Mesenchymal stem cell (in vitro differentiated cells and primary cell): ENCODE results near the gene SNUPN.
A peak's percentile ranks its signal among the peaks of the same experiment; 100 is the strongest.

Experiments used
- DNase-seq: peaks from one replicate; pipeline ENCODE4 v3.0.0-alpha.2; 2013
- H2AFZ ChIP-seq: one replicate; pipeline ENCODE4 v1.6.1; 2013; ENCODE audit warnings: low read depth, mild to moderate bottlenecking, control low read depth, inconsistent platforms, low read length, moderate library complexity
- H2AK5ac ChIP-seq: 2 replicates; pipeline ENCODE4 v1.6.1; 2013; ENCODE audit warnings: low read length, moderate library complexity, mild to moderate bottlenecking, inconsistent platforms; ENCODE audit not compliant: severe bottlenecking
- H2BK120ac ChIP-seq: one replicate; pipeline ENCODE4 v1.6.1; 2013; ENCODE audit warnings: low read depth, mild to moderate bottlenecking, inconsistent platforms, low read length, moderate library complexity
- H2BK12ac ChIP-seq, 2 experiments: one replicate each; pipeline ENCODE4 v1.6.1; 2013; ENCODE audit warnings: inconsistent platforms in 2 of 2, low read length in 2 of 2, mild to moderate bottlenecking in 2 of 2, moderate library complexity in 2 of 2, control low read depth in 1 of 2
- H2BK15ac ChIP-seq: one replicate; pipeline ENCODE4 v1.6.1; 2013; ENCODE audit warnings: mild to moderate bottlenecking, low read depth, inconsistent platforms; ENCODE audit not compliant: poor library complexity, severe bottlenecking
- H2BK5ac ChIP-seq: 2 replicates; pipeline ENCODE4 v1.6.1; 2013; ENCODE audit warnings: low read depth, mild to moderate bottlenecking, low read length, control low read depth, inconsistent platforms; ENCODE audit not compliant: poor library complexity, severe bottlenecking
- H3K14ac ChIP-seq, 2 experiments: one replicate each; pipeline ENCODE4 v1.6.1; 2013; ENCODE audit warnings: inconsistent platforms in 2 of 2, low read length in 2 of 2, control low read depth in 1 of 2, mild to moderate bottlenecking in 1 of 2, moderate library complexity in 1 of 2
- H3K18ac ChIP-seq, 2 experiments: one replicate each; pipeline ENCODE4 v1.6.1; 2013; ENCODE audit warnings: inconsistent platforms in 2 of 2, low read length in 2 of 2, control low read depth in 1 of 2, low read depth in 1 of 2, mild to moderate bottlenecking in 1 of 2
- H3K23ac ChIP-seq, 2 experiments: one replicate each; pipeline ENCODE4 v1.6.1; 2013; ENCODE audit warnings: inconsistent platforms in 2 of 2, low read length in 2 of 2, mild to moderate bottlenecking in 2 of 2, moderate library complexity in 2 of 2, control low read depth in 1 of 2
- H3K27ac ChIP-seq: 2 replicates; pipeline ENCODE4 v1.5.1; 2013; ENCODE audit warnings: mild to moderate bottlenecking, moderate library complexity, low read length, control low read depth, inconsistent platforms; ENCODE audit not compliant: poor library complexity, severe bottlenecking
- H3K27me3 ChIP-seq, 2 experiments: 2 replicates each; pipeline versions ENCODE4 v1.6.1 to v1.7.0; 2013; ENCODE audit warnings: low read length in 2 of 2, mild to moderate bottlenecking in 2 of 2, moderate library complexity in 2 of 2, control low read depth in 1 of 2, inconsistent platforms in 1 of 2; ENCODE audit not compliant: control insufficient read depth in 1 of 2, insufficient read depth in 1 of 2
- H3K36me3 ChIP-seq, 2 experiments: 2 replicates each; pipeline versions ENCODE4 v1.6.1 to v1.7.0; 2013; ENCODE audit warnings: low read length in 2 of 2, control low read depth in 1 of 2, inconsistent platforms in 1 of 2, low read depth in 1 of 2, mild to moderate bottlenecking in 1 of 2; ENCODE audit not compliant: insufficient read depth in 2 of 2, control insufficient read depth in 1 of 2
- H3K4ac ChIP-seq, 2 experiments: one replicate each; pipeline ENCODE4 v1.6.1; 2013; ENCODE audit warnings: inconsistent platforms in 2 of 2, low read length in 2 of 2, mild to moderate bottlenecking in 2 of 2, moderate library complexity in 2 of 2, control low read depth in 1 of 2, low read depth in 1 of 2
- H3K4me1 ChIP-seq: 2 replicates; pipeline ENCODE4 v1.6.1; 2013; ENCODE audit warnings: low read depth, low read length, control low read depth; ENCODE audit not compliant: control insufficient read depth, insufficient read depth
- H3K4me2 ChIP-seq: 2 replicates; pipeline ENCODE4 v1.6.1; 2013; ENCODE audit warnings: low read length, mild to moderate bottlenecking, inconsistent platforms; ENCODE audit not compliant: poor library complexity, severe bottlenecking
- H3K4me3 ChIP-seq, 2 experiments: 2 replicates each; pipeline versions ENCODE4 v1.5.1 to v1.7.0; 2013; ENCODE audit warnings: low read length in 2 of 2, mild to moderate bottlenecking in 2 of 2, control low read depth in 1 of 2, low read depth in 1 of 2; ENCODE audit not compliant: insufficient read depth in 1 of 2
- H3K79me1 ChIP-seq: replicated peaks from 2 replicates; pipeline ENCODE4 v1.6.1; 2013; ENCODE audit warnings: mild to moderate bottlenecking, control low read depth, low read length, inconsistent platforms; ENCODE audit not compliant: poor library complexity, severe bottlenecking
- H3K9ac ChIP-seq: 2 replicates; pipeline ENCODE4 v1.7.0; 2013; ENCODE audit warnings: mild to moderate bottlenecking, low read length, moderate library complexity
- H3K9me3 ChIP-seq: 2 replicates; pipeline ENCODE4 v1.7.0; 2013; ENCODE audit warnings: mild to moderate bottlenecking, low read length; ENCODE audit not compliant: control insufficient read depth
- H4K8ac ChIP-seq: one replicate; pipeline ENCODE4 v1.6.1; 2013; ENCODE audit warnings: inconsistent platforms, mild to moderate bottlenecking, low read length, moderate library complexity
- H4K91ac ChIP-seq: one replicate; pipeline ENCODE4 v1.6.1; 2013; ENCODE audit warnings: mild to moderate bottlenecking, low read length, inconsistent platforms
- WGBS: methylation state at CpG from one replicate; pipeline ENCODE4 v1.1.7; 2013; ENCODE audit warnings: mixed read lengths; 5-methylcytosine and 5-hydroxymethylcytosine counted together

SNUPN gene

DNA sequence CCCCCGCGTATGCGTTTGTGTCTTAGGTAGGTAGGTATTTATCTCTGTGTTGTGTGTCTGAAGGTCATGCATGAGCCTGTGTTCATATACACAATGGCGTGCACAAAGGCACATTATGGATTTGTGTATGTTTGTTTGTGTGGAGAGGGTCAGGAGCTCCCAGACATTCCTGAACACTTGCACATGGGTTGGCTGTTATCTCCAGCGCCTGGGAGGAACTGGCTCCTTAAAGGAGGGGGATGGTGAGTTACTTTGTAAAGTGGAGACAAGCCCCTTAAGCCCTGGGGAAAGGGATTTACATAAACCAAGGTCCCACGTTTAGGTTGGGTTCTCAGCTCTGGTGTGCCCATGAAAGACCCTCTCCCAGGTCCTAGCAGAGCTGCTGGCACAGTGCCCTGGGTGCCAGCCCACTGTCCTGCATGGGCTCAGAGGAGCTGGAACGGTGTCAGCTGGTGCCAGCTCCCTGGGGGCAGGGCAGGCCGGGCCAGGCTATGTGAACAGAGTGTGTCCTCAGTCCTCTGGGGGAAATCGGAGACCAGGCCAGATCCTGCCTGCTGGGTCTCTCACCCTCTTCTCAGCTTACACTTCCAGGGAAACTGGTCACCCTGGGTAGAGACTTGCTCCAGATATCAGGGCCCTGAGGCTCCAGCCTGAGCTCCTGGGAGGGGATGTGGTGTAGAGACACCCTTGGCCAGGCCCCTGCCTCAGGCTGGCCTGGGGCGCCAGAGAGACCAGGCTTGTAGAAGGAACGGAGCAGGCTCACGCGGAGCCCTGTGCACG, 47.3 kb upstream of the SNUPN start:
- H2BK120ac ChIP-seq, result peak overlapping the region; percentile 94
- 21% methylated on average over 13 of the region's 14 CpGs for WGBS
- no peaks in the 10 kb centered on the region for H3K27me3 ChIP-seq
- H2AFZ ChIP-seq, result no peak overlapping the region
- peak overlapping the region; percentile 95 for H2BK5ac ChIP-seq
- peak; percentile 97 for DNase-seq
- H4K91ac ChIP-seq, result peak overlapping the region; percentile 94
- H3K18ac ChIP-seq, result peak overlapping the region; percentile 89 to 96
- peak overlapping the region; percentile 78 for H2BK15ac ChIP-seq
- H4K8ac ChIP-seq, result peak overlapping the region; percentile 80
- H2AK5ac ChIP-seq, result peak overlapping the region; percentile 27
- H3K23ac ChIP-seq, result peak overlapping the region in 1 of 2 experiments; percentile 96
- H3K14ac ChIP-seq, result peak overlapping the region in 1 of 2 experiments; percentile 80
- peak overlapping the region; percentile 84 to 100 for H2BK12ac ChIP-seq
- peaks cover 50% of the 10 kb centered on the region for H3K4me1 ChIP-seq
- peak overlapping the region in 1 of 2 experiments; percentile 55 for H3K4me3 ChIP-seq
- H3K4me2 ChIP-seq, result peak overlapping the region; percentile 8
- peak overlapping the region; percentile 76 to 98 for H3K4ac ChIP-seq
- peaks cover 10 to 27% of the 10 kb centered on the region in 2 experiments for H3K36me3 ChIP-seq
- H3K79me1 ChIP-seq, result peaks cover 18% of the 10 kb centered on the region
- H3K9me3 ChIP-seq, result no peaks in the 10 kb centered on the region
- peak overlapping the region; percentile 96 for H3K27ac ChIP-seq
- peak overlapping the region; percentile 75 for H3K9ac ChIP-seq

- H3K14ac ChIP-seq, result peak overlapping the region in 1 of 2 experiments; percentile 83
- H4K8ac ChIP-seq, result peak overlapping the region; percentile 80
- no peak overlapping the region for H2AFZ ChIP-seq
- H3K23ac ChIP-seq, result peak overlapping the region in 1 of 2 experiments; percentile 84
- H2BK120ac ChIP-seq, result no peak overlapping the region
- no peaks in the 10 kb centered on the region for H3K27me3 ChIP-seq
- peaks cover 16% of the 10 kb centered on the region for H3K79me1 ChIP-seq
- H3K27ac ChIP-seq, result peak overlapping the region; percentile 96
- H2BK15ac ChIP-seq, result peak overlapping the region; percentile 78
- H2BK12ac ChIP-seq, result peak overlapping the region; percentile 82 to 100
- no peaks in the 10 kb centered on the region for H3K9me3 ChIP-seq
- peaks cover 58% of the 10 kb centered on the region for H3K4me1 ChIP-seq
- peak overlapping the region; percentile 91 for H4K91ac ChIP-seq
- H3K36me3 ChIP-seq, result peaks cover 4 to 19% of the 10 kb centered on the region in 2 experiments
- peak overlapping the region; percentile 27 for H2AK5ac ChIP-seq
- no peak overlapping the region for H3K4me2 ChIP-seq
- H3K4me3 ChIP-seq, result no peak overlapping the region
- peak overlapping the region; percentile 74 to 96 for H3K18ac ChIP-seq
- H3K4ac ChIP-seq, result peak overlapping the region; percentile 7 to 14
- DNase-seq, result no peak
- WGBS, result 79% methylated on average over 11 of the region's 11 CpGs
- H3K9ac ChIP-seq, result no peak overlapping the region
- H2BK5ac ChIP-seq, result peak overlapping the region; percentile 40
Measured at GRCh38 chr15:75671730-75672602, 46.4 kb upstream of the SNUPN start.

DNA sequence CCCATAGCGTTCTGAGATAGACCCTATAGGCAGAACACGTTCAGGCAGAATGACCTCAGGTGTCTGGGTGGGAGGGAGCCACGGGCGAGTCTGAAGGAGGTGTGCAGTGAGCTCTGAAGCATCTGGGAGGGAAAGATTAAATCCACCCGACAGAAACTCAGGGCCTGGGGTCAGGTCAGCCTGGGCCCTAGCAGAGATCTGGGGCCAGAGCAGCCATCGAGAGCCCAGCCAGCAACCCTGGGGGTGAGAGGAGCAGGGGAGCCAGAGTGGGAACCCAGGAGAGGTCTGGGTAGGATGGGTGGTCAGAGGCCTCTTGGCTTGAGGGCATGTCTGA, 44.3 kb upstream of the SNUPN start:
- no peak overlapping the region for H2BK5ac ChIP-seq
- H4K8ac ChIP-seq, result no peak overlapping the region
- no peak overlapping the region for H3K9ac ChIP-seq
- 91% methylated on average over 6 of the region's 6 CpGs for WGBS
- no peak overlapping the region for H3K27ac ChIP-seq
- no peaks in the 10 kb centered on the region for H3K27me3 ChIP-seq
- peaks cover 63% of the 10 kb centered on the region for H3K4me1 ChIP-seq
- H3K4ac ChIP-seq, result no peak overlapping the region
- no peak overlapping the region for H3K14ac ChIP-seq
- H2BK12ac ChIP-seq, result peak overlapping the region; percentile 29 to 95
- H3K4me3 ChIP-seq, result no peak overlapping the region
- no peak overlapping the region for H2AFZ ChIP-seq
- H3K4me2 ChIP-seq, result no peak overlapping the region
- no peak overlapping the region for H3K23ac ChIP-seq
- H3K18ac ChIP-seq, result peak overlapping the region; percentile 49 to 70
- H2BK120ac ChIP-seq, result no peak overlapping the region
- H3K79me1 ChIP-seq, result peaks cover 10% of the 10 kb centered on the region
- peak overlapping the region; percentile 92 for H2BK15ac ChIP-seq
- H3K9me3 ChIP-seq, result no peaks in the 10 kb centered on the region
- no peaks in the 10 kb centered on the region for H3K36me3 ChIP-seq
- peak overlapping the region; percentile 72 for H4K91ac ChIP-seq
- H2AK5ac ChIP-seq, result peak overlapping the region; percentile 85
- DNase-seq, result no peak
